GM18507 (cell line): Measurements from ENCODE around the gene TENT5C.

Source experiments
- DNase-seq: peaks from one replicate; pipeline ENCODE4 v3.0.0; 2011; ENCODE audit warnings: low read depth; ENCODE audit not compliant: insufficient read length; ENCODE audit errors: extremely low spot score
- FAIRE-seq: peaks from 2 replicates; lab custom pipeline; 2011; peaks lifted over from hg19 to GRCh38; lab: Jason Lieb, UNC

The TENT5C gene

GRCh38 chr1:117663156-117663902 lies 57.5 kb downstream of the TENT5C start:
- FAIRE-seq (no peak), DNase-seq (no peak)

GRCh38 chr1:117664314-117664713 lies 58.5 kb downstream of the TENT5C start:
- FAIRE-seq (peak; percentile 90), DNase-seq (peak; percentile 62)

GRCh38 chr1:117665556-117666270 lies 59.9 kb downstream of the TENT5C start:
- FAIRE-seq = no peak
- DNase-seq = no peak

- no peak for FAIRE-seq
- no peak for DNase-seq
These were observed 63.7 kb downstream of the TENT5C start for GRCh38 chr1:117669572-117669971.

- no peak for FAIRE-seq
- no peak for DNase-seq
These were observed 65.3 kb downstream of the TENT5C start for GRCh38 chr1:117670976-117671780.

GRCh38 chr1:117671781-117672501 lies 66.1 kb downstream of the TENT5C start:
- DNase-seq = no peak
- FAIRE-seq = no peak

GRCh38 chr1:117672756-117673155 lies 66.9 kb downstream of the TENT5C start:
- FAIRE-seq (no peak), DNase-seq (no peak)

GRCh38 chr1:117673405-117673804 lies 67.6 kb downstream of the TENT5C start:
- FAIRE-seq (no peak), DNase-seq (no peak)

GRCh38 chr1:117674521-117675400 lies 68.9 kb downstream of the TENT5C start:
- FAIRE-seq (peak; percentile 66), DNase-seq (no peak)

GRCh38 chr1:117675907-117676430 lies 70.1 kb downstream of the TENT5C start:
- DNase-seq (no peak), FAIRE-seq (no peak)

GRCh38 chr1:117676615-117677130 lies 70.8 kb downstream of the TENT5C start:
- DNase-seq (no peak), FAIRE-seq (no peak)
